ENCODE measurements around the gene ALS2. TPM values are rescaled to one million over a fixed set of nuclear protein-coding genes. Genes with fewer than 3 reads are reported as not detected.
"Not testable (repeated sequence)": the region's sequence is repeated elsewhere in the genome, so short reads cannot be mapped to it uniquely, and the experiment has no call there.

Gene ALS2
- total RNA-seq, 2 experiments from 2014 or later: 10.1 to 10.5 TPM

GRCh38 chr2:201820383-201821007 lies 39.8 kb upstream of the ALS2 start:
- POLR2A ChIA-PET: no interaction called here
- no peaks in the 10 kb centered on the region for H3K36me3 Mint-ChIP-seq (ENCODE audit: low read depth)
- H3K4me1 Mint-ChIP-seq (ENCODE audit: low read depth): no peaks in the 10 kb centered on the region
- peaks cover 5% of the 10 kb centered on the region for H3K27me3 Mint-ChIP-seq
- H3K9me3 Mint-ChIP-seq: no peaks in the 10 kb centered on the region
- CTCF ChIA-PET: no interaction called here
- no peak for TF ChIP-seq CTCF (IDR thresholded peaks at IDR 0.05)
- no peak overlapping the region for H3K27ac Mint-ChIP-seq
- ATAC-seq: no peak
- intact Hi-C loops (cut with micrococcal nuclease): no loop called here
- no peak for DNase-seq
- H3K4me3 Mint-ChIP-seq: no peak overlapping the region

GRCh38 chr2:201816657-201817575 lies 36.2 kb upstream of the ALS2 start:
- no peaks in the 10 kb centered on the region for H3K9me3 Mint-ChIP-seq
- CTCF ChIA-PET: no interaction called here
- H3K4me1 Mint-ChIP-seq (ENCODE audit: low read depth): no peaks in the 10 kb centered on the region
- POLR2A ChIA-PET: no interaction called here
- H3K27ac Mint-ChIP-seq: no peak overlapping the region
- no peak for DNase-seq
- H3K36me3 Mint-ChIP-seq (ENCODE audit: low read depth): no peaks in the 10 kb centered on the region
- no peak for ATAC-seq
- intact Hi-C loops (cut with micrococcal nuclease): no loop called here
- no peak for TF ChIP-seq CTCF (IDR thresholded peaks at IDR 0.05)
- H3K4me3 Mint-ChIP-seq: no peak overlapping the region
- peaks cover 9% of the 10 kb centered on the region for H3K27me3 Mint-ChIP-seq

GRCh38 chr2:201813996-201814760 lies 33.4 kb upstream of the ALS2 start:
- peaks cover 10% of the 10 kb centered on the region for H3K27me3 Mint-ChIP-seq
- CTCF ChIA-PET: no interaction called here
- ATAC-seq: no peak

GRCh38 chr2:201810604-201811003 lies 29.9 kb upstream of the ALS2 start:
- ATAC-seq; H3K27me3 Mint-ChIP-seq; H3K36me3 Mint-ChIP-seq (ENCODE audit: low read depth); H3K27ac Mint-ChIP-seq; DNase-seq; POLR2A ChIA-PET; CTCF ChIA-PET; H3K4me3 Mint-ChIP-seq; H3K4me1 Mint-ChIP-seq (ENCODE audit: low read depth); H3K9me3 Mint-ChIP-seq; intact Hi-C loops (cut with micrococcal nuclease): not testable (repeated sequence)

More at GRCh38 chr2:201813996-201814760, 33.4 kb upstream of the ALS2 start:
- TF ChIP-seq CTCF (IDR thresholded peaks at IDR 0.05): no peak
- H3K36me3 Mint-ChIP-seq (ENCODE audit: low read depth): no peaks in the 10 kb centered on the region
- H3K4me1 Mint-ChIP-seq (ENCODE audit: low read depth): no peaks in the 10 kb centered on the region
- no peaks in the 10 kb centered on the region for H3K9me3 Mint-ChIP-seq
- POLR2A ChIA-PET: no interaction called here
- no peak overlapping the region for H3K4me3 Mint-ChIP-seq
- no peak for DNase-seq
- intact Hi-C loops (cut with micrococcal nuclease): no loop called here
- no peak overlapping the region for H3K27ac Mint-ChIP-seq

- DNase-seq: no peak
- no peak overlapping the region for H3K4me3 Mint-ChIP-seq
- POLR2A ChIA-PET: no interaction called here
Observed at GRCh38 chr2:201809633-201810032, 28.9 kb upstream of the ALS2 start.

More at GRCh38 chr2:201809633-201810032, 28.9 kb upstream of the ALS2 start:
- ATAC-seq: no peak
- no peak overlapping the region for H3K27ac Mint-ChIP-seq
- H3K9me3 Mint-ChIP-seq: no peaks in the 10 kb centered on the region
- H3K36me3 Mint-ChIP-seq (ENCODE audit: low read depth): no peaks in the 10 kb centered on the region
- intact Hi-C loops (cut with micrococcal nuclease): no loop called here
- TF ChIP-seq CTCF (IDR thresholded peaks at IDR 0.05): no peak
- H3K4me1 Mint-ChIP-seq (ENCODE audit: low read depth): no peaks in the 10 kb centered on the region
- CTCF ChIA-PET: no interaction called here
- peaks cover 9% of the 10 kb centered on the region for H3K27me3 Mint-ChIP-seq
